ENCODE measurements around the gene KIAA2012.

Gene KIAA2012

GRCh38 chr2:202154613-202155012 is 81.6 kb downstream of the KIAA2012 start:
- no peak for DNase-seq

DNA sequence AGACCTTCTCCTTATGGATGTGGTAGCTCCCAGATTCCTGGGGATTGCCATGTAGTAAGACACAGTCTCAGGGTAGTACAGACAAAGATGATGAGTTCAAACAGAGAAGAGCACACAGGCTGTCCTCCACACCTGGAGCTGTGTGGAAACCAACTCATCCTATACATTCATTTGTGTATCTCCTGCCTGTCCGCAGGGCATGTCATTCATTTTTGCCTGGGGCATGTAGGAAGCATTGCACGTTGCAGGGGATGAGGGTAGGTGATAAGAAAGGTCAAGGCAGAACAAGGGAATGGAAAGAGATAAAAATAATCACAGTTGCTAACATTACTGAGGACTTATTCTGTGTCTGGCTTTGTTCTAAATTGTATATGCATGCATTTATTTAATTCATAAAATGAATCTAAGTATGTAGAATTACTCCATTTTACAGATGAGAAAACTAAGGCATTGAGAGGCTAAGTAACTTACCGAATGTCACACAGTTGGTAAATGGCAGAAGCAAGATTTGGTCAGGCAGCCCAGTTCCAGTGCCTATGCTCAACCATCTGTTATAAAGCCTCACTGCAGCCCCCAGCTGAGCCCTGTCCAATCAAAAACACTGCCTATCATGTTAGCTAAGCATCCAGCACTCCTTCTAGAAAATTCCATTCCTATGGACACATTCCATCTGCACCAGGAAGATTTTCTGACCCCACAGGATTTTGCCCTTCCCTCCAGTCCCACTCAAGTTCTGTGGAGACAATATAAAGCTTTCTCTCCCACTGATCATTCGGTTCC is 84.3 kb downstream of the KIAA2012 start:
- DNase-seq, result no peak

DNA sequence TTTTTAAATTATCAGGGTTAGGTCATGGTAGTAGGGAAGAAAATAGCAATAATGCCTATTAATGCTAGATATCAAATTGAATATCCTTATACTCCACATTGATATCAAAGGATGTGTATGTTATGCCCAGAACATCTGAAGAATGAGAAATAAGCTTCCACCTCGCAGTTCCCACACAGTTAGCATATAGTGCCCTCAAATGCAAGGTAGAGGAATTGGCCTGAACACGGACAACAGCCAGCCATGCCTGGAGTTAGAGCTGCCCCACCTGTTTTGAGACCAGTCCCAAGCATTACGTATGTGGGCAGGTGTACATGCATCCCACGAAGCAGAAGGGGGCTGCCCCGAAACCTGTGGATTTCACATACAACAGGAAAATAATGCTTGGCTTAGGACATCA is 85.7 kb downstream of the KIAA2012 start:
- DNase-seq, result no peak

DNA sequence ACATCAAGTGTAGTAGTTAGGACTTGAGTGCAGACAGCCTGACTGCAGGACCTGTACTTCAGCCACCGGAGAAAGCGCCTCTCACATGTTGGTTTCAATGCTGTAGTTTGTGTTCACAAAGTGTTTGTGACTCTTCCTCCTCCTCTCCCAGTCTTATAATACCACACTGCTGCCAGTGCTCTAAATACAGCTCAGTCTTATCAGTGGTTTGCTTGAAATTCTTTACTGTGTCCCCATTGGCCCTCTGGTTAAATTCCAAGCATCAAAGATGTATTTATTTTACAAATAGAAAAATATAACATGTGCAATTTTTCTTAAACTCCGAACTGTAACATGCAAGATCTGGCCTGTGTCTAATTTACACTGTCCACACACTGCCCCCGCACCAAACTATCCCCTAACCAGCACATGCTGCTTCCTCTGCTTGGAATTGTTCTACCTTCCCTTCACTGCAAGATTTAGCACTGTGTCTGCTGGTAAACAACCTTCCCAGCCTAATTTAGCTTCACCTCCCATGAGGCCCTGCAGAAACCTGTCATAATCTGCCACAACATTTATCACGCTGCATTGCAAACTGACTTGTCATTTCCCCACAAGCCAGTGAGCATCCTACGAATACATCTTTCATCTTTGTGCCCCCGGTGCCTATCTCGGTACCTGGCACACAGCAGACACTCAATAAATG is 88.2 kb downstream of the KIAA2012 start:
- DNase-seq, result no peak

DNA sequence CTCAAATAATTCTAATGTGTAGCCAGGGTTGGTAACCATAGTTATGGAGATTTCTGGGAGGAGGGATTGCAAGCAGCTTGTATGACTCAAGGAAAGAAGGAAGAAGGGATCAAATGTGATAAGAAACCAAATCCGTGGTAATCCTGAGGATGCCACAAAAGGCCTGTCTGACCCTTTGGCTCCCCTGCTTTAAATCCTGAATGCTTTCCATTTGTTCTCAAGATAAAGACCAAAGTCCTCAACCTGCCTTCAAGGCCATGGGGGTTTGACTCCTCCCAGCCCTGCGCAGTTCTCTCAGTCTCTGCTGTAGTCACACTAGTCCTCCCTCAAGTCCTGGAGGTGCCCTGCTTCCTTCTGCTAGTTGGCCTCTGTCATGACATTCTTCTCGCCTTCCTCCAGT is 91.4 kb downstream of the KIAA2012 start:
- no peak for DNase-seq

- DNase-seq, result no peak
These were observed 92.2 kb downstream of the KIAA2012 start for GRCh38 chr2:202165208-202165607.

- DNase-seq, result no peak
These were observed 92.9 kb downstream of the KIAA2012 start for GRCh38 chr2:202165945-202166344.

- no peak for DNase-seq
These were observed 96.1 kb downstream of the KIAA2012 start for GRCh38 chr2:202169131-202169530.

DNA sequence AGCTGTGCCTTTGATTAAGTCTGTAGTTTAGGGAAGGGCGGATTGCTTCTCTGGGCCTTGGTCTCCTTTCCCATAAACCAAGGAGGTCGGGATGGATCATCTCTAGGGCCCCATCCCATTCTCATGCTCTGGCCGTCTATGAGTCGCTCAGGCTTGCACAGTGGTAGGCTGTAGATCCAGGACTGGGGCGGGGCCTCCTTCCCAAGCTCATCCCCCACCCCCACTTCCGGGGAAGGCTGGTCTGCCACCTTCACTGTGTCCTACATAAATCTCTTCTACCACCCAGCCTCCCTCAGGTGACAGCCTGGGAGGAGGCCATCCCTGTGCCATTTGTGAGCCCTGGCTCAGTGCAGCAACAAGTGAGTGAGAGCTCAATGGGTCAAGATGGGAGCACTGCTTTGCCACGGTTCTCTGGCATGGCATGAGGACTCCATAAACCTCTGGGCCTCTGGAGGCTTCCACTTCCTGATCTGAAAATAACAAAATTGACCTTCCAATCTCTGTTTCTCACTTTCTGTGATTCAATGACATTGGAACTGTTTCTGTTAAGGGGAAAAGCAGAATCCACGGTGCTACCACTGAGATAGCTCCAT is 96.9 kb downstream of the KIAA2012 start:
- DNase-seq, result no peak

- no peak for DNase-seq
These were observed 98.3 kb downstream of the KIAA2012 start for GRCh38 chr2:202171241-202171825.

- DNase-seq, result no peak
These were observed 99.6 kb downstream of the KIAA2012 start for GRCh38 chr2:202172439-202173211.

DNA sequence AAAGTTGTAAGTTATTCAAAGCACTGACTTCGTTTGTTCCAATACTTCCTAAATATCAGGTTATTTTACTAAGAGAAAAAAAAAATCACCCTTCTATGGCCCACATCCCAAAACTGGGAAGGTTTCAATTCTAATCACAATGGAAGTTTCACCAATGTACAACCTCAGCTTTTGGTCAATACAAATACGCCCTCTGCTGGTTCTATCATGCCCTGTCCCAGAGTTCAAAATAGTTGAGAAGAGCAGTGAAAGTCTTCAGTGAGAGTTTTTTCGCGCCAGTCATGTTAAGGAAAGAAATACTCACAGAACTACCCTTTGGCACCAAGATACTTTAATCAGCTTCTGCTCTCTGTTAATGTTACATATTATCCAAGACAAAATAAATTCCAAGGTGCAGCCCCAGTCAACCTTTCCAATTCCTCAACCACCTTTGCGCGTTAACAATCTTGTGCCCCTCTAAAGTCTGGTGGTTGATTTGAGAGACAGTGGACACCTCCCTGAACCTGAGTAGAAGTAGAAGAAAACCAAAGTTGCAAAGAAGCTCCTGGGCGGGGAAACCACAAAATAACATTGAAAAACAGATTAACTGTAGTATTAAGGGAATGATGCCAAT is 105.4 kb downstream of the KIAA2012 start:
- peak; percentile 5 for DNase-seq

GRCh38 chr2:202184557-202184956 is 111.5 kb downstream of the KIAA2012 start:
- DNase-seq, result no peak

DNA sequence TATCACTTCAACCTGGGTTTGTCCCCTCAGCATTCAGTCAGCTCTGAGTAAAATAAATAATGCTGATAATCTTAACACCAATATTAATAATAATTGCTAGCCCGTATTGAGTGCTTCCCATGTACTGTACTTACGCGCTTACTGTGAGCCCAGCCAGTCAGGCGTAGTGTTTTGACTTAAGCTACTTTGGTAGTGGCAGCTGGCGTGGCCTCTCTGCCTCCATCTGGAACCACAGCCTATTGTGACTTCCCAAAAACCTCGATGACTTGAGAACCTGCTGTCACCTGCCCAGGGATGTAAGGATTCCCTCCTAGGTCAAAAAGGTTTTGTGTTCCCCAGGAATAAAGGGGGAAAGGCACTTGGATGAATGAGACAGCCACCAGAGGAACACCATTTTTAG is 112.1 kb downstream of the KIAA2012 start:
- no peak for DNase-seq

DNA sequence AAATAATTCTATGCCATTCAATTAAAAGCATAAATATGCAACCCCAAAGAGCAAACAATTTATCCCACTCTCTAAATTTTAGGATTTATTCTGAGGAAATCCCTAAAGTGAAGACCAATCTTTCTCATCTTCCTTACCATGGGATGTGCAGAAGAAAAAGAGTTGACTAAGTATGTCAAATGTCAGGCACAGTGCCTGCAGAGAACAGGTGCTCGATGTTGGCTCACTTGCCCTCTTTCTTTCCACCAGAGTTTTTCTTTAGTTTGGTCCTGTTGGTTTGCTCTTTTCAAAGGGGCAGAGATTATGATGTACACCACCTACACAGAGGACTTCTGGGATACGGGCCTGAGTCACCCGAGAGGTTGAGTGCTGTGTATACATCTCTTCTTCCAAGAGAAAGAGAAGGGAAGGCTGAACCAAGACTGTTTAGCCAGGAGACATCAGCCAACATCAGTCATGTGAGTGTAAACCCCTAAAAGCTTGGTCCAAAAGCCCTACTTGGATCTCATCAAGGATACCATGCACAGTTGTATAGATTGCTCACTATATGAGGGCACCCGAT is 113.7 kb downstream of the KIAA2012 start:
- no peak for DNase-seq

DNA sequence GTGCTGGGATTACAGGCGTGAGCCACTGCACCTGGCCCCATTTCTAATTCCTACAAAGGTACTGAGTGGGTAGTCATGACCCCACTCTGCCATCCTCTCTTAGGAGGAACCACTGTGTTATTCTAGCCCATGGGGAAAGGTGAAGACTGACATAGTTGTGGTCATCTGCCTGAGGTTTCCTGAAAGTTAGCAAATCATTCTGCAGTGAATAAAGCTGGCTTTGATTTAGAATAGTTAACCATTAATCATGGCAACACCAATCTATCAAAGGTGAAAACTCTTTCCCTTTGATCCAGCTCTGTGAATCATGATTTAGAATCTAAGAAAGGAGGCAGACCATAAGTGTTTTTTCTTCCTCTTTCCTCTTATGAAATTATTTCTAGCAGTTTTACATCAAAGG is 114.5 kb downstream of the KIAA2012 start:
- DNase-seq, result no peak

- no peak for DNase-seq
These were observed 120.2 kb downstream of the KIAA2012 start for GRCh38 chr2:202193305-202193704.

DNA sequence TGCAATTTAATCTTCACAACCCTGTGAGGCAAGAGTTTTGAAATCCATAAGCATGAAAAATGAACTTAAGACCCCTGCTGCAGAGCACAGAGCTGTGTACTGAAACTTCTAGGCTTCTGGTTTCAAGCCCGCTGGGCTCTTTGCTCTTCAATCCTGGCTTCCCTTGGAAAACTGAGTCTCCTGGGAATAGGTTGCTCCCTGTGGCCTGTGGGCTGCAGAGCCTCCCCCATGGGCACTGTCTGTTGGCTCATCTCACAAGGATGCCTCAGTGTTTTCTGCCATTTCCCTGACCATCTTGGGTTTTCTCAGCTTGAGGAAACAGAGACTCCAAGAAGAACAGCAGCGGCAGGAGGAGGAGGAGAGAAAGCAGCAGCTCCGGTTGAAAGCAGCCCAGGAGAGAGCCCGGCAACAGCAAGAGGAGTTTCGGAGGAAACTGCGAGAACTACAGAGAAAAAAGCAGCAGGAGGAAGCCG is 120.9 kb downstream of the KIAA2012 start:
- DNase-seq, result no peak

- no peak for DNase-seq
These were observed 121.4 kb downstream of the KIAA2012 start for GRCh38 chr2:202194418-202194817.

GRCh38 chr2:202196727-202197126 is 123.7 kb downstream of the KIAA2012 start:
- no peak for DNase-seq

GRCh38 chr2:202201220-202202160 is 128.4 kb downstream of the KIAA2012 start:
- DNase-seq, result no peak

All from NCI-H2081 treated with DMSO at 0.1 percent for 48 hours (cell line).